SK-N-SH (cell line): ENCODE measurements around the gene ZNF816. TPM values are rescaled to one million over a fixed set of nuclear protein-coding genes. Genes with fewer than 3 reads are reported as not detected.
"Not testable (repeated sequence)": the region's sequence is repeated elsewhere in the genome, so short reads cannot be mapped to it uniquely, and the experiment has no call there.

Experiments used
- CTCF ChIA-PET: fragments of 300-600, 350-600 bp; formaldehyde crosslinking; extraction: SDS; loops from one replicate; lab custom pipeline; 2021; lab: Yijun Ruan, JAX
- POLR2A ChIA-PET: fragments of 350-600 bp; sonication (Branson Sonifier 250); formaldehyde crosslinking; extraction: SDS; loops from one replicate; lab custom pipeline; 2020; ENCODE audit warnings: antibody characterized with exemption, inconsistent platforms; lab: Yijun Ruan, JAX
- DNase-seq: peaks from one replicate; pipeline ENCODE4 v3.0.0; 2012
- H2AFZ ChIP-seq: fragments of 200-600 bp; sonication (generic); 2 replicates; pipeline ENCODE4 v1.8.1; 2016; ENCODE audit warnings: antibody characterized with exemption, mild to moderate bottlenecking, low read depth
- H3F3A ChIP-seq: fragments of 200-600 bp; sonication (generic); replicated peaks from 2 replicates; pipeline ENCODE3; 2016; ENCODE audit warnings: antibody characterized with exemption, mild to moderate bottlenecking; ENCODE audit not compliant: insufficient read depth
- H3K27ac ChIP-seq, 2 experiments: fragments of 200-500 bp in 1 of 2; fragments of 200-600 bp in 1 of 2; sonication (Bioruptor generic) in 1 of 2; sonication (generic), shearing (Covaris generic) in 1 of 2; 2 replicates each; pipeline versions ENCODE4 v1.5.1 to v1.6.1; 2014 to 2016; ENCODE audit warnings: low read depth in 2 of 2, inconsistent platforms in 1 of 2, low read length in 1 of 2, mild to moderate bottlenecking in 1 of 2, mixed read lengths in 1 of 2
- H3K27me3 ChIP-seq: fragments of 200-600 bp; sonication (generic), shearing (Covaris generic); 2 replicates; pipeline ENCODE4 v1.6.1; 2016; ENCODE audit warnings: mixed run types; ENCODE audit not compliant: insufficient read depth
- H3K36me3 ChIP-seq, 2 experiments: fragments of 200-500 bp in 1 of 2; fragments of 200-600 bp in 1 of 2; sonication (Bioruptor generic) in 1 of 2; sonication (generic) in 1 of 2; replicated peaks in 1 of 2; 2 replicates each; pipeline versions ENCODE3 to v1.5.1; 2014 to 2016; ENCODE audit warnings: low read length in 1 of 2, mild to moderate bottlenecking in 1 of 2; ENCODE audit not compliant: insufficient read depth in 2 of 2, control insufficient read depth in 1 of 2
- H3K4me1 ChIP-seq, 2 experiments: fragments of 200-500 bp in 1 of 2; fragments of 200-600 bp in 1 of 2; sonication (Bioruptor generic) in 1 of 2; sonication (generic), shearing (Covaris generic) in 1 of 2; 2 replicates each; pipeline versions ENCODE4 v1.5.1 to v1.6.1; 2014 to 2016; ENCODE audit warnings: low read depth in 1 of 2, low read length in 1 of 2, mixed run types in 1 of 2; ENCODE audit not compliant: insufficient read depth in 2 of 2, control insufficient read depth in 1 of 2
- H3K4me2 ChIP-seq: fragments of 200-600 bp; sonication (generic), shearing (Covaris generic); 2 replicates; pipeline ENCODE4 v1.6.1; 2017; ENCODE audit warnings: mixed run types
- H3K4me3 ChIP-seq, 2 experiments: fragments of 200-500 bp in 1 of 2; fragments of 200-600 bp in 1 of 2; sonication (Bioruptor generic) in 1 of 2; sonication (generic), shearing (Covaris generic) in 1 of 2; 2 replicates each; pipeline versions ENCODE4 v1.5.1 to v1.8.1; 2014 to 2016; ENCODE audit warnings: low read depth in 2 of 2, inconsistent platforms in 1 of 2, low read length in 1 of 2, mild to moderate bottlenecking in 1 of 2, mixed read lengths in 1 of 2, moderate library complexity in 1 of 2
- H3K79me2 ChIP-seq: fragments of 200-600 bp; sonication (generic); 2 replicates; pipeline ENCODE4 v1.8.1; 2017; ENCODE audit warnings: mild to moderate bottlenecking; ENCODE audit not compliant: insufficient read depth
- H3K9ac ChIP-seq: fragments of 200-600 bp; sonication (generic); 2 replicates; pipeline ENCODE4 v1.6.1; 2017; ENCODE audit warnings: mixed run types
- H3K9me2 ChIP-seq: fragments of 200-600 bp; sonication (generic); 2 replicates; pipeline ENCODE4 v1.6.1; 2017; ENCODE audit warnings: mixed run types
- H3K9me3 ChIP-seq: fragments of 200-600 bp; sonication (generic); 2 replicates; pipeline ENCODE4 v1.6.1; 2017; ENCODE audit warnings: mixed run types, mild to moderate bottlenecking, moderate library complexity
- H4K20me1 ChIP-seq: fragments of 200-600 bp; sonication (generic); 2 replicates; pipeline ENCODE4 v1.6.1; 2017; ENCODE audit warnings: mild to moderate bottlenecking, mixed run types; ENCODE audit not compliant: insufficient read depth
- EP300 ChIP-seq, 2 experiments: IDR thresholded peaks; 2 replicates each; pipeline versions ENCODE4 v1.4.0 to v1.6.1; 2012; ENCODE audit warnings: borderline replicate concordance in 1 of 2, low read depth in 1 of 2, low read length in 1 of 2
- EZH2phosphoT487 ChIP-seq: fragments of 200-600 bp; sonication (generic); IDR thresholded peaks from 2 replicates; pipeline ENCODE4 v1.6.1; 2017; ENCODE audit warnings: low read depth, mixed run types, mild to moderate bottlenecking, antibody characterized with exemption, moderate library complexity, borderline replicate concordance
- FOSL2 ChIP-seq: IDR thresholded peaks from 2 replicates; pipeline ENCODE4 v1.4.0; 2012; ENCODE audit warnings: low read depth, mild to moderate bottlenecking, moderate library complexity, borderline replicate concordance
- FOXM1 ChIP-seq: IDR thresholded peaks from 2 replicates; pipeline ENCODE4 v1.4.0; 2012; ENCODE audit warnings: low read depth, mild to moderate bottlenecking
- MEF2A ChIP-seq: IDR thresholded peaks from 2 replicates; pipeline ENCODE4 v1.4.0; 2012; ENCODE audit warnings: low read depth, borderline replicate concordance
- NRF1 ChIP-seq: IDR thresholded peaks from 2 replicates; pipeline ENCODE4 v1.6.1; 2012; ENCODE audit warnings: low read depth, mild to moderate bottlenecking, low read length
- RCOR1 ChIP-seq: fragments of 150-350 bp; IDR thresholded peaks from 2 replicates; pipeline ENCODE4 v1.6.1; 2017; ENCODE audit warnings: antibody characterized with exemption, low read length
- TEAD4 ChIP-seq: IDR thresholded peaks from 2 replicates; pipeline ENCODE4 v1.4.0; 2012; ENCODE audit warnings: mild to moderate bottlenecking, borderline replicate concordance; ENCODE audit not compliant: insufficient read depth
- YY1 ChIP-seq: IDR thresholded peaks from 2 replicates; pipeline ENCODE4 v1.4.0; 2012; ENCODE audit warnings: low read depth, mild to moderate bottlenecking
- WGBS: methylation state at CpG from one replicate; pipeline ENCODE4 v1.1.6; 2017; ENCODE audit warnings: low lambda C conversion rate; 5-methylcytosine and 5-hydroxymethylcytosine counted together
- polyA plus RNA-seq, 3 experiments: library from polyadenylated mRNA; depleted of rRNA; stranded (reverse); fragments of >200 nt; gene quantifications; 2 replicates each; pipeline ENCODE4 v1.2.3, GENCODE V29; 2012
- TF ChIP-seq, protein P1 (sequence below): IDR thresholded peaks from 2 replicates; pipeline ENCODE4 v1.4.0; 2012; ENCODE audit warnings: low read depth, borderline replicate concordance
- TF ChIP-seq, protein P2 (sequence below): fragments of 150-350 bp; IDR thresholded peaks from 2 replicates; pipeline ENCODE4 v1.6.1; 2017; ENCODE audit warnings: antibody characterized with exemption, low read length, low read depth, borderline replicate concordance

Gene ZNF816
- polyA plus RNA-seq, 1 of the 3 experiments (the other 2 are of a cell fraction) = 1.8 TPM

DNA sequence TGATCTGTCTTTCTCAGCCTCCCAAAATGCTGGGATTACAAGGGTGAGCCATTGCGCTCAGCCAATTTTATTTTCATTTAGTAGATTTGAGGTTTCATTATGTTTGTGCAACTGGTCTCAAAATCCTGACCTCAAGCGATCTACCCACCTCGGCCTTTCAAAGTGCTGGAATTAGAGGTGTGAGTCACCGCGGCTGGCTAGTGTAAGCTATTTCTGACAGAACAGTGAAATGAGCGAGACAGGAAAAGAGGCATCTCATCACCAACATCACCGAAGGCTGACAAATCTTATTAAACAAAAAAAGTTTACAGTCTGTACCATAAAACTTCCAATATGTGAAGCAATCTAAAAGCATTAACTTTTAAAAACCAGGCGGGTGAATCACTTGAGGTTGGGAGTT, 27.2 kb downstream of the ZNF816 start:
- Histone ChIP-seq H3K27ac (no peak overlapping the region), H3K9me2 (no peaks in the 10 kb centered on the region), H3K4me1 (no peaks in the 10 kb centered on the region), H3F3A (peaks cover 4% of the 10 kb centered on the region), H4K20me1 (no peaks in the 10 kb centered on the region), H3K9me3 (no peaks in the 10 kb centered on the region), H3K9ac (no peak overlapping the region), H3K27me3 (no peaks in the 10 kb centered on the region), H3K36me3 (peaks cover 0 to 15% of the 10 kb centered on the region in 2 experiments), H3K79me2 (no peaks in the 10 kb centered on the region; the same call in 1 of the 2 replicates), H3K4me2 (no peak overlapping the region), H2AFZ (no peak overlapping the region), H3K4me3 (no peak overlapping the region)
- CTCF ChIA-PET = no interaction called here
- no peak for DNase-seq
- POLR2A ChIA-PET = no interaction called here
- TF ChIP-seq EP300 (IDR thresholded peaks at IDR 0.05; ENCODE audit: borderline replicate concordance in 1 of 2, low read depth in 1 of 2, low read length in 1 of 2) (no peak), FOSL2 (no peak), NRF1 (no peak), RCOR1 (no peak), TEAD4 (no peak), EZH2phosphoT487 (no peak), MEF2A (no peak), YY1 (no peak), FOXM1 (no peak)
- TF ChIP-seq, protein P1, sequence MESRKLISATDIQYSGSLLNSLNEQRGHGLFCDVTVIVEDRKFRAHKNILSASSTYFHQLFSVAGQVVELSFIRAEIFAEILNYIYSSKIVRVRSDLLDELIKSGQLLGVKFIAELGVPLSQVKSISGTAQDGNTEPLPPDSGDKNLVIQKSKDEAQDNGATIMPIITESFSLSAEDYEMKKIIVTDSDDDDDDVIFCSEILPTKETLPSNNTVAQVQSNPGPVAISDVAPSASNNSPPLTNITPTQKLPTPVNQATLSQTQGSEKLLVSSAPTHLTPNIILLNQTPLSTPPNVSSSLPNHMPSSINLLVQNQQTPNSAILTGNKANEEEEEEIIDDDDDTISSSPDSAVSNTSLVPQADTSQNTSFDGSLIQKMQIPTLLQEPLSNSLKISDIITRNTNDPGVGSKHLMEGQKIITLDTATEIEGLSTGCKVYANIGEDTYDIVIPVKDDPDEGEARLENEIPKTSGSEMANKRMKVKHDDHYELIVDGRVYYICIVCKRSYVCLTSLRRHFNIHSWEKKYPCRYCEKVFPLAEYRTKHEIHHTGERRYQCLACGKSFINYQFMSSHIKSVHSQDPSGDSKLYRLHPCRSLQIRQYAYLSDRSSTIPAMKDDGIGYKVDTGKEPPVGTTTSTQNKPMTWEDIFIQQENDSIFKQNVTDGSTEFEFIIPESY = no peak
- TF ChIP-seq, protein P2, sequence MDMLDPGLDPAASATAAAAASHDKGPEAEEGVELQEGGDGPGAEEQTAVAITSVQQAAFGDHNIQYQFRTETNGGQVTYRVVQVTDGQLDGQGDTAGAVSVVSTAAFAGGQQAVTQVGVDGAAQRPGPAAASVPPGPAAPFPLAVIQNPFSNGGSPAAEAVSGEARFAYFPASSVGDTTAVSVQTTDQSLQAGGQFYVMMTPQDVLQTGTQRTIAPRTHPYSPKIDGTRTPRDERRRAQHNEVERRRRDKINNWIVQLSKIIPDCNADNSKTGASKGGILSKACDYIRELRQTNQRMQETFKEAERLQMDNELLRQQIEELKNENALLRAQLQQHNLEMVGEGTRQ = no peak
- 86% methylated on average over 8 of the region's 8 CpGs for WGBS

DNA sequence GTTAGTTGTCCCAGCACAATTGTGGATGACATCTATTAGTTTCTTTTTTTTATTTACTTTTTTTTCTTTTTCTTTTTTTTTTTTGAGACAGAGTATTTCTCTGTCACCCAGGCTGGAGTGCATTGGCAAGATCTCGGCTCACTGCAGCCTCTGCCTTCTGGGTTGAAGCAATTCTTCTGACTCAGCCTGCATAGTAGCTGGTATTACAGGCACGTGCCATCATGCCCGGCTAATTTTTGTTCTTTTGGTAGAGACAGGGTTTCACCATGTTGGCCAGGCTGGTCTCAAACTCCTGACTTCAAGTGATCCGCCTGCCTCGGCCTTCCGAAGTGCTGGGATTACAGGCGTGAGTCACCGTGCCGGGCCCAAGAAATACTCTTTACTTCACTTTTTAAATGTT, 38.0 kb downstream of the ZNF816 start:
- H3F3A ChIP-seq, CTCF ChIA-PET, POLR2A ChIA-PET, H3K4me3 ChIP-seq, H3K4me2 ChIP-seq, H3K79me2 ChIP-seq, H3K9me3 ChIP-seq, H3K27ac ChIP-seq, H3K9me2 ChIP-seq, H4K20me1 ChIP-seq, H3K4me1 ChIP-seq, H3K27me3 ChIP-seq, H2AFZ ChIP-seq, H3K9ac ChIP-seq, DNase-seq: not testable (repeated sequence)
- peaks cover 4 to 15% of the 10 kb centered on the region in 2 experiments for H3K36me3 ChIP-seq
- 86% methylated on average over 9 of the region's 9 CpGs for WGBS
